Adrenal gland (tissue), 19 donors: Measurements from ENCODE around the gene VPS33A. TPM values are rescaled to one million over a fixed set of nuclear protein-coding genes. Genes with fewer than 3 reads are reported as not detected.

Experiments
- DNase-seq, 7 donors: peaks; one replicate each; pipeline ENCODE4 v3.0.0-alpha.2; 2019 to 2020
- H3K27ac ChIP-seq, 5 donors: fragments of 200-600 bp; sonication (generic) in 4 of 5; 1 replicate in 3 of 5; 2 replicates in 2 of 5; pipeline versions ENCODE4 v1.5.1 to v1.8.0; 2016 to 2020; ENCODE audit warnings: mild to moderate bottlenecking in 1 of 5
- H3K27me3 ChIP-seq: fragments of 200-600 bp; 2 replicates; pipeline ENCODE4 v1.8.0; 2021
- H3K36me3 ChIP-seq, 2 donors: fragments of 200-600 bp; replicated peaks in 1 of 2; 1 replicate in 1 of 2; 2 replicates in 1 of 2; pipeline versions ENCODE4 v1.5.1 to v1.8.0; 2018 to 2022
- H3K4me1 ChIP-seq, 2 donors: fragments of 200-600 bp; replicated peaks in 1 of 2; 1 replicate in 1 of 2; 2 replicates in 1 of 2; pipeline versions ENCODE4 v1.5.1 to v1.8.0; 2018 to 2021
- H3K4me3 ChIP-seq, 4 donors: fragments of 200-600 bp; sonication (generic) in 3 of 4; one replicate each; pipeline ENCODE4 v1.5.1; 2016 to 2018
- H3K9me3 ChIP-seq, 3 donors: fragments of 200-600 bp; sonication (generic) in 1 of 3; replicated peaks in 1 of 3; 1 replicate in 2 of 3; 2 replicates in 1 of 3; pipeline versions ENCODE4 v1.5.1 to v1.8.0; 2016 to 2021
- CTCF ChIP-seq, 6 experiments: fragments of 450-650 bp in 4 of 6; fragments of 200-600 bp in 2 of 6; sonication (generic) in 1 of 6; IDR thresholded peaks; 1 replicate in 5 of 6; 2 replicates in 1 of 6; pipeline versions ENCODE4 v1.5.1 to v1.8.0; 2016 to 2021; ENCODE audit warnings: antibody characterized with exemption in 6 of 6, mild to moderate bottlenecking in 2 of 6, moderate library complexity in 1 of 6
- POLR2A ChIP-seq, 2 donors: fragments of 450-650 bp; IDR thresholded peaks; one replicate each; pipeline ENCODE4 v1.6.1; 2017; ENCODE audit warnings: antibody characterized with exemption in 2 of 2, mild to moderate bottlenecking in 2 of 2, moderate library complexity in 1 of 2
- WGBS, 4 donors: extraction: QIAGEN DNeasy Blood & Tissue Kit in 2 of 4; methylation state at CpG; one replicate each; pipeline versions ENCODE4 v1.1.5 to v1.1.7; 2013 to 2017; 5-methylcytosine and 5-hydroxymethylcytosine counted together
- intact Hi-C, 2 donors: fragments of 100-400 bp; cut with DNase I; formaldehyde crosslinking; loops; one replicate each; pipeline versions ENCODE4 v1.14.1 to v1.15.0; 2022 to 2023
- long read RNA-seq, 10 donors: library from polyadenylated mRNA in 3 of 10; unstranded in 2 of 10; stranded (forward) in 1 of 10; transcript quantifications; one replicate each; pipeline ENCODE4 v2.0.0 and lab custom pipeline, GENCODE V29; 2021 to 2026
- polyA plus RNA-seq, 3 donors: library from polyadenylated mRNA; stranded (reverse); fragments of 200-250 nt in 2 of 3; fragments of 350-450 nt in 1 of 3; fragmentation: Illumina TruSeq in 1 of 3; extraction: RNeasy Lipid Tissue Mini Kit (QIAGEN cat#74804) in 1 of 3; gene quantifications; one replicate each; pipeline ENCODE4 v1.2.3, GENCODE V29; 2013 to 2014
- total RNA-seq, 9 donors: library from RNA; depleted of rRNA in 4 of 9; stranded (reverse); fragments of >200 nt in 4 of 9; fragments of 120-200 nt in 1 of 9; fragmentation: NEBNext Ultra II Directional in 1 of 9; extraction: Animal tissue kit (Norgen Biotek cat#: 25700) in 1 of 9; gene quantifications; one replicate each; pipeline versions ENCODE4 v1.1.0 to v1.2.4, GENCODE V29; 2013 to 2023
- donor health status: healthy with polysubstance abuse.
- donor health status: Bipolar disorder and iron deficiency.
- donor health status: DM: yes; HTN: yes; CAD: no.
- donor health status: DM: no; HTN: no; CAD: no.
- donor health status: DM: no; HTN: no; CAD: no.
- donor health status: DM: yes; HTN: yes; CAD: no.

Gene VPS33A
- 10 to 100 TPM; 15.2 to 35.3 (median 22.8) TPM for total RNA-seq
- 10 to 100 TPM in 2 of 3 donors, 1 to 10 TPM in 1; 9.7 to 28.3 (median 10.1) TPM for polyA plus RNA-seq
- long read RNA-seq, donor 1, full-length matches to known transcripts: 6 of 6 reads
- long read RNA-seq, donor 1, partial matches to known transcripts: 0 of 6 reads
- long read RNA-seq, donor 1, other reads (novel, unspliced or antisense): 0 of 6 reads
- long read RNA-seq, donor 2, full-length matches to known transcripts: 5 of 5 reads
- long read RNA-seq, donor 2, partial matches to known transcripts: 0 of 5 reads
- long read RNA-seq, donor 2, other reads (novel, unspliced or antisense): 0 of 5 reads
- long read RNA-seq, donor 3, full-length matches to known transcripts: 4 of 4 reads
- long read RNA-seq, donor 3, partial matches to known transcripts: 0 of 4 reads
- long read RNA-seq, donor 3, other reads (novel, unspliced or antisense): 0 of 4 reads
- long read RNA-seq, donor 4, full-length matches to known transcripts: 14 of 18 reads
- long read RNA-seq, donor 4, partial matches to known transcripts: 2 of 18 reads
- long read RNA-seq, donor 4, other reads (novel, unspliced or antisense): 2 of 18 reads
- long read RNA-seq, donor 5, full-length matches to known transcripts: 55 of 66 reads
- long read RNA-seq, donor 5, partial matches to known transcripts: 2 of 66 reads
- long read RNA-seq, donor 5, other reads (novel, unspliced or antisense): 9 of 66 reads
- long read RNA-seq, donor 6, full-length matches to known transcripts: 12 of 15 reads
- long read RNA-seq, donor 6, partial matches to known transcripts: 1 of 15 reads
- long read RNA-seq, donor 6, other reads (novel, unspliced or antisense): 2 of 15 reads
- long read RNA-seq, donor 7, full-length matches to known transcripts: 6 of 6 reads
- long read RNA-seq, donor 7, partial matches to known transcripts: 0 of 6 reads
- long read RNA-seq, donor 7, other reads (novel, unspliced or antisense): 0 of 6 reads
- long read RNA-seq, donor 8, full-length matches to known transcripts: 7 of 7 reads
- long read RNA-seq, donor 8, partial matches to known transcripts: 0 of 7 reads
- long read RNA-seq, donor 8, other reads (novel, unspliced or antisense): 0 of 7 reads
- long read RNA-seq, donor 9, full-length matches to known transcripts: 4 of 4 reads
- long read RNA-seq, donor 9, partial matches to known transcripts: 0 of 4 reads
- long read RNA-seq, donor 9, other reads (novel, unspliced or antisense): 0 of 4 reads
- long read RNA-seq, donor 10, full-length matches to known transcripts: 5 of 5 reads
- long read RNA-seq, donor 10, partial matches to known transcripts: 0 of 5 reads
- long read RNA-seq, donor 10, other reads (novel, unspliced or antisense): 0 of 5 reads

- WGBS, 4 donors: 0 to 1% (median 1%) methylated on average over 17 to 56 of the region's 56 CpGs
- Histone ChIP-seq H3K27ac (peak within 1 kb of the TSS; percentile 75 to 95 (median 92)), H3K9me3 (no peaks in the 10 kb centered on the region), H3K36me3 (peaks cover 0 to 20% of the 10 kb centered on the region in 2 donors), H3K4me3 (peak within 1 kb of the TSS; percentile 58 to 90 (median 80)), H3K4me1 (peaks cover 5 to 19% of the 10 kb centered on the region in 2 donors), H3K27me3 (no peaks in the 10 kb centered on the region)
- intact Hi-C loops: no loop called here
- TF ChIP-seq CTCF (IDR thresholded peaks at IDR 0.05) (no peak), POLR2A (IDR thresholded peaks at IDR 0.05) (peak; percentile 62 to 75)
- DNase-seq: peak; percentile 96 to 99 (median 97)
Measured at GRCh38 chr12:122266230-122266901, at the start of gene VPS33A. Gene VPS33A (minus strand): TSS chr12:122266494. CDS start chr12:122266408, 86 bp downstream.

GRCh38 chr12:122312926-122313325, 46.6 kb upstream of the VPS33A start:
- Histone ChIP-seq H3K4me3 (no peak overlapping the region), H3K4me1 (no peaks in the 10 kb centered on the region), H3K9me3 (no peaks in the 10 kb centered on the region), H3K36me3 (peaks cover 0 to 35% of the 10 kb centered on the region in 2 donors), H3K27ac (no peak overlapping the region), H3K27me3 (no peaks in the 10 kb centered on the region)
- WGBS, 4 donors: 94 to 100% (median 96%) methylated on average over 5 of the region's 5 CpGs
- no peak for TF ChIP-seq POLR2A (IDR thresholded peaks at IDR 0.05)
- no peak for TF ChIP-seq CTCF (IDR thresholded peaks at IDR 0.05)
- DNase-seq: no peak
- intact Hi-C loops: no loop called here

- Histone ChIP-seq H3K27me3 (no peaks in the 10 kb centered on the region), H3K9me3 (no peaks in the 10 kb centered on the region), H3K36me3 (peaks cover 0 to 24% of the 10 kb centered on the region in 2 donors), H3K4me1 (peaks cover 0 to under 1% of the 10 kb centered on the region in 2 donors), H3K27ac (no peak overlapping the region), H3K4me3 (no peak overlapping the region)
- DNase-seq: no peak
- TF ChIP-seq POLR2A (IDR thresholded peaks at IDR 0.05) (no peak), CTCF (IDR thresholded peaks at IDR 0.05) (no peak)
- WGBS, 4 donors: 85 to 93% (median 90%) methylated on average over 5 of the region's 5 CpGs
- intact Hi-C loops: no loop called here
Measured at GRCh38 chr12:122311696-122312095, 45.4 kb upstream of the VPS33A start.
